ENCODE results near the gene HIPK1. TPM values are rescaled to one million over a fixed set of nuclear protein-coding genes. Genes with fewer than 3 reads are reported as not detected.

The HIPK1 gene
- total and polyA plus RNA-seq, 2 of the 13 experiments (the other 11 are each of a cell fraction or from before 2014, with no cell fraction given), result 20.8 to 33.4 TPM

DNA sequence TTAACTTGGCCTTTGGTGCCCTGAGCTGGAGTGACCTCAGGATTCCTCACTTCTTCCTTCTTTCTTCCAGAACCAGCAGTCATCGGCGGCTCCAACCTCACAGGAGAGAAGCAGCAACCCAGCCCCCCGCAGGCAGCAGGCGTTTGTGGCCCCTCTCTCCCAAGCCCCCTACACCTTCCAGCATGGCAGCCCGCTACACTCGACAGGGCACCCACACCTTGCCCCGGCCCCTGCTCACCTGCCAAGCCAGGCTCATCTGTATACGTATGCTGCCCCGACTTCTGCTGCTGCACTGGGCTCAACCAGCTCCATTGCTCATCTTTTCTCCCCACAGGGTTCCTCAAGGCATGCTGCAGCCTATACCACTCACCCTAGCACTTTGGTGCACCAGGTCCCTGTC, 43.8 kb downstream of the HIPK1 start (continued):
- TF ChIP-seq, protein P1, sequence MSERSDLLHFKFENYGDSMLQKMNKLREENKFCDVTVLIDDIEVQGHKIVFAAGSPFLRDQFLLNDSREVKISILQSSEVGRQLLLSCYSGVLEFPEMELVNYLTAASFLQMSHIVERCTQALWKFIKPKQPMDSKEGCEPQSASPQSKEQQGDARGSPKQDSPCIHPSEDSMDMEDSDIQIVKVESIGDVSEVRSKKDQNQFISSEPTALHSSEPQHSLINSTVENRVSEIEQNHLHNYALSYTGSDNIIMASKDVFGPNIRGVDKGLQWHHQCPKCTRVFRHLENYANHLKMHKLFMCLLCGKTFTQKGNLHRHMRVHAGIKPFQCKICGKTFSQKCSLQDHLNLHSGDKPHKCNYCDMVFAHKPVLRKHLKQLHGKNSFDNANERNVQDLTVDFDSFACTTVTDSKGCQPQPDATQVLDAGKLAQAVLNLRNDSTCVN (CRISPR knock-in tag; IDR thresholded peaks at IDR 0.05; ENCODE audit: borderline replicate concordance), result no peak
- TF ChIP-seq SMAD3 (CRISPR knock-in tag; IDR thresholded peaks at IDR 0.05), result no peak

DNA sequence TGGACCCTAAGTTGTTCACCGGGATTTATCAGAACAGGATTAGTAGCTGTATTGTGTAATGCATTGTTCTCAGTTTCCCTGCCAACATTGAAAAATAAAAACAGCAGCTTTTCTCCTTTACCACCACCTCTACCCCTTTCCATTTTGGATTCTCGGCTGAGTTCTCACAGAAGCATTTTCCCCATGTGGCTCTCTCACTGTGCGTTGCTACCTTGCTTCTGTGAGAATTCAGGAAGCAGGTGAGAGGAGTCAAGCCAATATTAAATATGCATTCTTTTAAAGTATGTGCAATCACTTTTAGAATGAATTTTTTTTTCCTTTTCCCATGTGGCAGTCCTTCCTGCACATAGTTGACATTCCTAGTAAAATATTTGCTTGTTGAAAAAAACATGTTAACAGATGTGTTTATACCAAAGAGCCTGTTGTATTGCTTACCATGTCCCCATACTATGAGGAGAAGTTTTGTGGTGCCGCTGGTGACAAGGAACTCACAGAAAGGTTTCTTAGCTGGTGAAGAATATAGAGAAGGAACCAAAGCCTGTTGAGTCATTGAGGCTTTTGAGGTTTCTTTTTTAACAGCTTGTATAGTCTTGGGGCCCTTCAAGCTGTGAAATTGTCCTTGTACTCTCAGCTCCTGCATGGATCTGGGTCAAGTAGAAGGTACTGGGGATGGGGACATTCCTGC, 46.2 kb downstream of the HIPK1 start:
- no peak overlapping the region for H3K4me3 ChIP-seq (replicated peaks in 1 of 3; ENCODE audit: insufficient read depth in 1 of 3, low read depth in 2 of 3, low read length in 3 of 3)
- in situ Hi-C loops (cut with HindIII; ENCODE audit: extremely low pct_ligation_motif_present, low pct_unique_long_range_greater_than_20kb), result loop anchor here (5.0 kb wide), 1 partner anchor 307 kb away; no protein-coding TSS in a partner anchor

More for the DNA sequence above, 46.2 kb downstream of the HIPK1 start:
- ChIA-PET POLR2A (no interaction called here), CTCF (ENCODE audit: low intra/inter-chr PET ratio, low total read pairs) (no interaction called here)
- Histone ChIP-seq H3K4me1 (ENCODE audit: insufficient read depth, low read length) (peaks cover 22% of the 10 kb centered on the region), H3K79me2 (ENCODE audit: insufficient read depth, low read length) (no peaks in the 10 kb centered on the region), H3K27me3 (ENCODE audit: control insufficient read depth in 1 of 2, insufficient read depth in 2 of 2, low read length in 2 of 2) (no peaks in the 10 kb centered on the region; a peak in 1 of 5 replicates), H3K9ac (ENCODE audit: insufficient read depth, low read depth, low read length) (no peak overlapping the region), H4K20me1 (ENCODE audit: insufficient read depth, low read length) (no peaks in the 10 kb centered on the region), H3K27ac (ENCODE audit: extremely low read length, insufficient read depth, low read length) (no peak overlapping the region), H2AFZ (ENCODE audit: low read length) (no peak overlapping the region), H3K9me3 (ENCODE audit: low read length) (no peaks in the 10 kb centered on the region), H3K36me3 (replicated peaks in 1 of 2; ENCODE audit: control insufficient read depth in 1 of 2, insufficient read depth in 2 of 2, low read length in 2 of 2) (peaks cover 18 to 41% of the 10 kb centered on the region in 2 experiments), H3K4me2 (ENCODE audit: low read depth, low read length) (no peak overlapping the region)
- no peak for TF ChIP-seq ZNF207 (IDR thresholded peaks at IDR 0.05; ENCODE audit: borderline replicate concordance)
- TF ChIP-seq MXI1 (IDR thresholded peaks at IDR 0.05; ENCODE audit: borderline replicate concordance, low read depth, low read length), result no peak
- no peak for TF ChIP-seq RCOR2 (CRISPR knock-in tag; IDR thresholded peaks at IDR 0.05)
- TF ChIP-seq NR1H2 (CRISPR knock-in tag; IDR thresholded peaks at IDR 0.05; ENCODE audit: borderline replicate concordance, low read depth), result no peak
- no peak for TF ChIP-seq THYN1 (CRISPR knock-in tag; IDR thresholded peaks at IDR 0.05; ENCODE audit: borderline replicate concordance, low read depth)
- TF ChIP-seq, protein P2, sequence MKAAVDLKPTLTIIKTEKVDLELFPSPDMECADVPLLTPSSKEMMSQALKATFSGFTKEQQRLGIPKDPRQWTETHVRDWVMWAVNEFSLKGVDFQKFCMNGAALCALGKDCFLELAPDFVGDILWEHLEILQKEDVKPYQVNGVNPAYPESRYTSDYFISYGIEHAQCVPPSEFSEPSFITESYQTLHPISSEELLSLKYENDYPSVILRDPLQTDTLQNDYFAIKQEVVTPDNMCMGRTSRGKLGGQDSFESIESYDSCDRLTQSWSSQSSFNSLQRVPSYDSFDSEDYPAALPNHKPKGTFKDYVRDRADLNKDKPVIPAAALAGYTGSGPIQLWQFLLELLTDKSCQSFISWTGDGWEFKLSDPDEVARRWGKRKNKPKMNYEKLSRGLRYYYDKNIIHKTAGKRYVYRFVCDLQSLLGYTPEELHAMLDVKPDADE (CRISPR knock-in tag; IDR thresholded peaks at IDR 0.05), result no peak
- TF ChIP-seq CC2D1A (CRISPR knock-in tag; IDR thresholded peaks at IDR 0.05), result no peak
- ATAC-seq, result no peak
- WGBS (ENCODE audit: low lambda C conversion rate), result 96% methylated on average over 4 of the region's 4 CpGs
- no peak for DNase-seq (ENCODE audit: low spot score)
- BruUV-seq (replicated peaks), result no TSS peak
- no peak for FAIRE-seq
- intact Hi-C loops (cut with micrococcal nuclease; ENCODE audit: unreplicated experiment), result no loop called here
